GM19395 (cell line): ENCODE data around the gene ADARB2.

Source experiments
- ATAC-seq: cut with Tn5 transposase; IDR thresholded peaks from one replicate; pipeline ENCODE4 v1.9.1; 2021; ENCODE audit warnings: mild to moderate bottlenecking, moderate library complexity; ENCODE audit not compliant: unreplicated experiment

The ADARB2 gene

DNA sequence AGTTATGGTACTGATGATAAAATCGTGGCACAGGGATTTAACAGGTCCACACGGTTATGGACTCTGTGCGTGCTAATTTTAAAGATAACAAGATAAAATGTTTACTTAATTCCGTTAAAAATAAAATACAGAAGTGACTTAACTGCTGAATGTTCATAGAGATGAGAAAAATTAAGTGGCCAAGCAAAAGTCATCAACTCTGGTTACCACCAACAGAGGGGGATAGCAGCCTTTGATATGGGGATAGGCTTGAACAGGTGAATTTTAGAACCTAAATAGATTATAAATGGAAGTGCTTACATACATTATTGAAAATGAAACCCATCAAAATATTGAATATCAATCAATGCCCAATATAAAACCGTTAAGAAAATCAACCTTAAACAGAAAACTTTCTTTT is 436.2 kb downstream of the ADARB2 start:
- no peak for ATAC-seq

GRCh38 chr10:1300218-1300617 is 437.1 kb downstream of the ADARB2 start:
- ATAC-seq: no peak

- no peak for ATAC-seq
These were observed 438.1 kb downstream of the ADARB2 start for GRCh38 chr10:1299041-1299726.

GRCh38 chr10:1297566-1298301 is 439.6 kb downstream of the ADARB2 start:
- ATAC-seq: no peak

GRCh38 chr10:1295756-1296480 is 441.4 kb downstream of the ADARB2 start:
- ATAC-seq: no peak

GRCh38 chr10:1294748-1295147 is 442.6 kb downstream of the ADARB2 start:
- no peak for ATAC-seq

GRCh38 chr10:1293636-1294435 is 443.5 kb downstream of the ADARB2 start:
- no peak for ATAC-seq

DNA sequence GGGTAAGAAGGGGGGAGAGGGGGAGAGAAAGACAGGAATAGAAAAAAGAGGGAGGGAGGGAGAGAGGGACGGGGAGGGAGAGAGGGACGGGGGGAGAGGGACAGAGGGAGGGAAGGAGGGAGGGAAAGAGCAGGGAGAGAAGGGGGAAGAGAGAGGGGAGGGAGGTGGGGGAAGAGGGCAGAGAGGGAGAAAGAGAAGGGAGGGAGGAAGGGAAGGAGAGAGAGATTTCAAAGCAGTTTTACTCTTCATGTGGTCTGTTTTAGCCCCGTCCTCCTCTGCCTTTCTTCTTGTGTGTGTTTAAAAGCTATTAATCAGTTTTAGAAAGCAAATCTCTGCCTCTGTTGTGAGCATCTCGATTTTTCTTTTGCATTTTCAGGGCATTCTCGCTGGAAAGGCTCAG is 444.2 kb downstream of the ADARB2 start:
- no peak for ATAC-seq

GRCh38 chr10:1292611-1293031 is 444.7 kb downstream of the ADARB2 start:
- ATAC-seq: no peak

GRCh38 chr10:1291178-1292090 is 445.9 kb downstream of the ADARB2 start:
- no peak for ATAC-seq

GRCh38 chr10:1290071-1290471 is 447.3 kb downstream of the ADARB2 start:
- ATAC-seq: no peak

- no peak for ATAC-seq
These were observed 447.7 kb downstream of the ADARB2 start for GRCh38 chr10:1289591-1289990.

- no peak for ATAC-seq
These were observed 449.3 kb downstream of the ADARB2 start for GRCh38 chr10:1287971-1288401.

- ATAC-seq: no peak
These were observed 449.8 kb downstream of the ADARB2 start for GRCh38 chr10:1287487-1287886.

- no peak for ATAC-seq
These were observed 453.2 kb downstream of the ADARB2 start for GRCh38 chr10:1284076-1284475.

- ATAC-seq: no peak
These were observed 455.9 kb downstream of the ADARB2 start for GRCh38 chr10:1281405-1281782.

DNA sequence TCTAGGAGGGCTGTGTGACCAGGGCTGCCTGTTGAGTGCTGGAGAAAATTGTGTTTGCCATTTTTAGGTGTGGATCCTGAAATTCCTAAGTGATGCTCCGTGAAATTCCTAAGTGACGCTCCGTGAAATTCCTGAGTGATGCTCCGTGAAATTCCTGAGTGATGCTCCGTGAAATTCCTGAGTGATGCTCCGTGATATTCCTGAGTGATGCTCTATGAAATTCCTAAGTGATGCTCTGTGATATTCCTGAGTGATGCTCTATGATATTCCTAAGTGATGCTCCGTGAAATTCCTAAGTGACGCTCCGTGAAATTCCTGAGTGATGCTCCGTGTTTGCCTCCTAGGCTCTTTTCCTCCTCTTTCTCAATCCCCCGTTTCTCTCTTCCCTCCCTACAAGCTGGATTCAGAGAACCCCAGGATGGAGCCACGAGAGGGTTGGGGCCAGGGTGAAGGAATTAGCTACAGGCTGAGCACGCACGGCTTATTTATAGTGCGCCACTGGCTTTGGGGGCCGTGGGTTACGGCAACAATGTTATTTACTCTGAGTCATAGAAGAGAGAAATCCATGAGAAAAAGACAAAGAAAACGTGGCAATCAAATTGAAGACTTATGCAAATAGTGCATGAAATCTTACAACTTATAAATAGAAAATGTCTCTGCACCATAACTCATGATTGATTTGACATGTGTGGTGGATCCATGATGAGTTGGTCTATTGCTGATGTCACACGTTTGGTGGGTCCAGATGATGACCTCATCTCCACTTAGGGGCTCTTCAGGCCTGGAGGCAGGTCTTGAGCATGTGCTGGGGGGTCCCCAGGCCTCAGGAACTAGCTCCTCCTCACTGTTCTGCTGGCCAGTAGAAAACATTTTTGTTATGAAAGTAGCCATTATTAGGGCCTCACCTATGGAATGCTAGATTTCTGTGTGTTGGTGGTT is 456.6 kb downstream of the ADARB2 start:
- ATAC-seq: no peak

- no peak for ATAC-seq
These were observed 459.0 kb downstream of the ADARB2 start for GRCh38 chr10:1278306-1278705.
